ENCODE data around the gene OSBPL10.
"Not testable (repeated sequence)": the region's sequence is repeated elsewhere in the genome, so short reads cannot be mapped to it uniquely, and the experiment has no call there.

The OSBPL10 gene

DNA sequence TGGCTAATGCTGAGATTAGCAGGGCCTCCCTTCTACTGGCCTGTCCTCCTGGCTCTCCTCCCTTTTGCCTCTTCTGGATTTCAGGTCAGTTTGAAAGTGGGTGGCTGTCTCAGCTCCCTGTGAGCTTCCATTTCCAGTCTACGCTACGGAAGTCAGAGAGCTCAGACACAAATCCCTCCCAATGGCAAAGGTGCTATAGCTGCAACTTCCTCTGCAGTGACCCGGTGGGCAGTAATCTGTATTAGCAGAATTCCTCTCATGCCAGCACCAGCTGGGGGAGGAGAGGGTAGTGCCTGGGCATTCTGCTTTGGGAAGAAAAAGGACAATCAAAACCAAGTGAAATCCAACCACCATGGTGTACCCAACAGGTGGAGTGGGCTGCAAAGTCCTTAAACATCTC lies 276.9 kb downstream of the OSBPL10 start:
- no peak overlapping the region for H3K27ac ChIP-seq (ENCODE audit: low read length)
- 0 out of 2 replicates have a peak, but pooled peaks cover 1% of the 10 kb centered on the region for H3K4me1 ChIP-seq (ENCODE audit: control insufficient read depth, insufficient read depth, low read length)
- DNase-seq (ENCODE audit: low read depth, low spot score), result no peak
- no peaks in the 10 kb centered on the region for H3K27me3 ChIP-seq (ENCODE audit: control insufficient read depth, insufficient read depth, low read length)
- no peaks in the 10 kb centered on the region for H3K9me3 ChIP-seq (ENCODE audit: control insufficient read depth, insufficient read depth, low read length)
- WGBS (ENCODE audit: insufficient coverage, insufficient read length), result no CpG with 5 or more reads among the region's 3 CpGs
- H3K4me3 ChIP-seq (ENCODE audit: low read length), result no peak overlapping the region
- peaks cover 7% of the 10 kb centered on the region; the same call in 1 of the 2 replicates for H3K36me3 ChIP-seq (ENCODE audit: control insufficient read depth, insufficient read depth, low read length)

DNA sequence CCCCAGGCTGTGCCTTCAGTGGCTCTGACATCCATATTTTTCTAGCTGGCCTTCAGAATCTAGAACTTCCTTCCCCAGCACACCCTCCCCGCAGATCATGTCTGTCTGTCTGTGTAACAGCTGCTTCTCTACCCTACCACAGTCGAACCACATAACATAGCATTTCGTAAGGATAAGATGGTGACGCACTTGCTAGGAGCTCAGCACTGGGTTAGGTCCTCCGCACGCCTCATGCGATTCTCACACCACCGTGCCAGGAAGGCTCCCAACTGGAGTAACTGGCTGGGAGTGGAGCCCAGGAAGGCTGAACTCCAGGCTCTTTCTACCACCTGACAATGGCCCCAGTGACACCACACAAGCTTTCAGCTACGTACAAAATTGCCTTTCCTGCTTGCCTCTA lies 279.8 kb downstream of the OSBPL10 start:
- Histone ChIP-seq H3K4me3 (ENCODE audit: low read length) (no peak overlapping the region), H3K9me3 (ENCODE audit: control insufficient read depth, insufficient read depth, low read length) (no peaks in the 10 kb centered on the region), H3K36me3 (ENCODE audit: control insufficient read depth, insufficient read depth, low read length) (peaks cover 7% of the 10 kb centered on the region; the same call in 1 of the 2 replicates), H3K27ac (ENCODE audit: low read length) (no peak overlapping the region), H3K27me3 (ENCODE audit: control insufficient read depth, insufficient read depth, low read length) (no peaks in the 10 kb centered on the region), H3K4me1 (ENCODE audit: control insufficient read depth, insufficient read depth, low read length) (0 out of 2 replicates have a peak, but pooled peaks cover under 1% of the 10 kb centered on the region)
- DNase-seq (ENCODE audit: low read depth, low spot score), result no peak
- WGBS (ENCODE audit: insufficient coverage, insufficient read length), result no CpG with 5 or more reads among the region's 9 CpGs

DNA sequence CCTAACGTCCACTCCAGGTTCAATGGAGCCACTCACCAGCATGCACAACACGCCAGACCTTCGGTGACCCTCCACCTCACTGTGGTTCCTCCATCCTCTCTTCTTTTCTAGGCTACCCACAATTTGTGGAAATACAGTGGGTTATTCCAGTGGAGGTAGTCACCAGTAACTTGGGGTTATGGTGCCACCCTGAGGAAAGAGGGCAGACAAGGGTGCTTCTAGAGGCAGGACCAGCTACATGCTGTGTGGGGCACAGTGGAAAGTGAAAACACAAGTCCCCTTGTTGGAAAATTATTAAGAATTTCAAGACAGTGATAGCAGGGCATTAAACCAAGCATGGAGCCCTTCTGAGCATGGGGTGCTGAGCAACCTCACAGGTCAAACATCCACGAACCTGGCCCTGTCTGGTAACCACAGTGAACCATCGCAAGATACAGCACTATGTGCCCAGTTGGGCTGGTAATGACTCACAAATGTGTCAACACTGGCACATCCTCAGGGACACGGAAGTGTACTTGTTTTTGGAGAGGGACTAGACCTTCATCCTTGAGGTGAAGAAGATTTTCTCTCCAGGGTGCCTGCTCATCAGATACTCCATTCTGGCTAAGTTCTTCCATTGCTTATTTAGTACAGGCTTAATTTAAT lies 281.6 kb downstream of the OSBPL10 start:
- no CpG with 5 or more reads among the region's 6 CpGs for WGBS (ENCODE audit: insufficient coverage, insufficient read length)
- Histone ChIP-seq H3K9me3 (ENCODE audit: control insufficient read depth, insufficient read depth, low read length) (no peaks in the 10 kb centered on the region), H3K36me3 (ENCODE audit: control insufficient read depth, insufficient read depth, low read length) (peaks cover 7% of the 10 kb centered on the region; the same call in 1 of the 2 replicates), H3K27ac (ENCODE audit: low read length) (no peak overlapping the region), H3K4me1 (ENCODE audit: control insufficient read depth, insufficient read depth, low read length) (peaks cover 1% of the 10 kb centered on the region; the same call in 1 of the 2 replicates), H3K27me3 (ENCODE audit: control insufficient read depth, insufficient read depth, low read length) (no peaks in the 10 kb centered on the region), H3K4me3 (ENCODE audit: low read length) (no peak overlapping the region)
- DNase-seq (ENCODE audit: low read depth, low spot score), result no peak

DNA sequence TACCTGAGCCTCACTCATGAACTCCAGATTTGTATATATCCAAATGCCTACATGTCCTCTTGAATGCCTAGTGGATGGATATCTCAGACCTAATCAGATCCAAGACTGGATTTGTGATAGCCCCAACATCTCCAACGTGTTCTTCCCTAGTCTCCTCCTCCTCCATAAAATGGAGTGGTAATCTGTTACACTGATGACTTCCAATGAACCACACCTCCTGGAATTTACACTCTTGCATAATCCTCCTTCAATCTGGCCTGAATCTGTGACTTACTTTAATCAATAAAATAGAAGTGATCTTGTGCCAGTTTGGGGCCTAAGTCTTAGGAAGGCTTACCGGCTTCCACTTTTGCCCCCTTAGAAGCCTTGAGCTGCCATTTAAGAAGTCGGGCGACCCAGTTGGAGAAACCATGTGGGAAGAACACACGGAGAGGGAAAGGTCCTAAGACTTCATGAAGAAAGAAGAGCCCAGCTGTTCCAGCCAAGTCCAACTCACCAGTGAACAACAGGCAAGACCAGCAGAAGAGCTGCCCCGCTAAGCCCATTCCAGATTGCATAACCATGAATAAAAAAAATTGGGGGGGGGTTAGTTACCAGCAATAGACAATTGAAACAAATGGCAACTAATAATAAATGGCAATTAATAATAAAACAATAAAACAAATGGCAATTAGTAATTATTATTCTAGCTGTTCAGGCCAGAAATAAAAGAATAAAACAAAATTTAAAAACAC lies 284.1 kb downstream of the OSBPL10 start:
- Histone ChIP-seq H3K4me1 (ENCODE audit: control insufficient read depth, insufficient read depth, low read length) (peaks cover 1% of the 10 kb centered on the region; the same call in 1 of the 2 replicates), H3K36me3 (ENCODE audit: control insufficient read depth, insufficient read depth, low read length) (peaks cover 7% of the 10 kb centered on the region; the same call in 1 of the 2 replicates), H3K4me3 (ENCODE audit: low read length) (no peak overlapping the region), H3K9me3 (ENCODE audit: control insufficient read depth, insufficient read depth, low read length) (no peaks in the 10 kb centered on the region), H3K27ac (ENCODE audit: low read length) (no peak overlapping the region), H3K27me3 (ENCODE audit: control insufficient read depth, insufficient read depth, low read length) (no peaks in the 10 kb centered on the region)
- DNase-seq (ENCODE audit: low read depth, low spot score), result no peak
- no CpG with 5 or more reads among the region's 6 CpGs for WGBS (ENCODE audit: insufficient coverage, insufficient read length)

DNA sequence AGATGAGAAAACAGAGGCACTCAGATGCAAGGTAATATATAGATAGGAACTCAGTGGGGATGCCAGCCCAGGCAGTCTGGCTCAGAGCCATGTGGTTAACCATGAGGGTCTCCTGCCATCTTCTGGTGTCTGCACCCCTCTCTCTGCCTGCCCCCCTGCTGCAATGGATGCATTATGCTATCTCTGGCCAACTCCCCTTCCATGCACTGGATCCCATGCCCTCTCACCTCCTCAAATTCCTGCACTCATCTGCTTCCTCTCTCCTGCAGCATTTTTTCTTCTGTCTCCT lies 285.1 kb downstream of the OSBPL10 start:
- Histone ChIP-seq H3K27ac (ENCODE audit: low read length) (no peak overlapping the region), H3K9me3 (ENCODE audit: control insufficient read depth, insufficient read depth, low read length) (no peaks in the 10 kb centered on the region), H3K36me3 (ENCODE audit: control insufficient read depth, insufficient read depth, low read length) (no peaks in the 10 kb centered on the region; the same call in 1 of the 2 replicates), H3K4me3 (ENCODE audit: low read length) (no peak overlapping the region), H3K4me1 (ENCODE audit: control insufficient read depth, insufficient read depth, low read length) (peaks cover 1% of the 10 kb centered on the region; the same call in 1 of the 2 replicates), H3K27me3 (ENCODE audit: control insufficient read depth, insufficient read depth, low read length) (no peaks in the 10 kb centered on the region)
- DNase-seq (ENCODE audit: low read depth, low spot score), result no peak

DNA sequence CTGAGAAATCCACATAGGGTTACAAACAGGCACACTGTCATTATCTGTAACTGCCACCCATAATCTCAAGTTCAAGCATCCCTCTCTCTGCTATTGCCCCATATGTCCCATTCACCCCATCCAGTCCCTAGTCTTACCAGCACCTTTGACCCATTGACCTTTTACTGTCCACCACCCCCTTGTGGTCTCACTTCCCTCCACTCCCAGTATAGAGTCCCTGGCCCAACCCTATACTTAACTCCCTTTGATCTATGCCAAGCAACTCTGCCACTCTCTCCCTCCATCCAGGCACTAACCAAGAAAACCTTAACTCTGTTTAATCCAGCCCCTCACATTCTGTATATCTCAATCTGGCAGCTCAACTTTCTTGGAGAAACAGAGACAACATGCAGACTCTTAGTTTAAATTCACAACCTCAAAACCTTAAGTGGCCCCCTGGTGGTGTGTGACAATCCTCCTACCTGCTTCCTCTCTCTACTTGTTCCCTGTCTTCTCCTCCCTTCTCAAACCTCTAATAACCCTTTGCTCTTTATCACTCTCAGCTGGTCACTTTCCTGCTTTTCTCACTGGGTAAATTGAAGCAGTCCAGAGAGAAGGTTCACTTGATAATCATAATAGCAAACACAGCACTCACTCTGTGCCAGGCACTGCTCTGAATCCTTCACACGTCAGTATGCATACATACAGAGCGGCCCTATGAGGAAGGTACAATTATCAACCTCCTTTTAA lies 285.6 kb downstream of the OSBPL10 start:
- DNase-seq (ENCODE audit: low read depth, low spot score), result no peak
- WGBS (ENCODE audit: insufficient coverage, insufficient read length), result no CpG with 5 or more reads among the region's 2 CpGs
- H3K36me3 ChIP-seq (ENCODE audit: control insufficient read depth, insufficient read depth, low read length), result no peaks in the 10 kb centered on the region; the same call in 1 of the 2 replicates

DNA sequence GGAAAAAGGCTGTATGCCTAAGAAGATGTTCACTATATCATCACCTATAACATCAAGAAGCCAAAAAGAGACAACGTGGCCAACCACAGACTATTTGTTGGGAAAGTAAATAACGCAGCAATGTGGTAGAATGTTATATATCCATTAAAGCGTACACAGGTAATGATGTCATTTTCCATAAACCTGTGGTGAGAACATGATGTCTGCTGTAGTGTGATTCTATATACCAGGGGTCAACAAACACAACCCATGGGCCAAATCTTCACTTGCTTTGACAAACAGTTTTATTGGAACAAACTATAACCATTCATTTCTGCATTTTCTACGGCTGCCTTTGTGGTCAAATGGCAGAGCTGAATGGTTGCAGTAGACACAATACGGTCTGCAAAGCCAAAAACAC lies 287.7 kb downstream of the OSBPL10 start:
- no peaks in the 10 kb centered on the region for H3K9me3 ChIP-seq (ENCODE audit: control insufficient read depth, insufficient read depth, low read length)
- no peak overlapping the region for H3K27ac ChIP-seq (ENCODE audit: low read length)
- H3K36me3 ChIP-seq (ENCODE audit: control insufficient read depth, insufficient read depth, low read length), result no peaks in the 10 kb centered on the region; the same call in 1 of the 2 replicates
- H3K4me3 ChIP-seq (ENCODE audit: low read length), result no peak overlapping the region
- WGBS (ENCODE audit: insufficient coverage, insufficient read length), result no CpG with 5 or more reads among the region's 5 CpGs
- no peaks in the 10 kb centered on the region for H3K27me3 ChIP-seq (ENCODE audit: control insufficient read depth, insufficient read depth, low read length)
- H3K4me1 ChIP-seq (ENCODE audit: control insufficient read depth, insufficient read depth, low read length), result peaks cover 1% of the 10 kb centered on the region; the same call in 1 of the 2 replicates
- no peak for DNase-seq (ENCODE audit: low read depth, low spot score)

More for the DNA sequence above, 285.6 kb downstream of the OSBPL10 start:
- no peaks in the 10 kb centered on the region for H3K9me3 ChIP-seq (ENCODE audit: control insufficient read depth, insufficient read depth, low read length)
- H3K4me3 ChIP-seq (ENCODE audit: low read length), result no peak overlapping the region
- no peaks in the 10 kb centered on the region for H3K27me3 ChIP-seq (ENCODE audit: control insufficient read depth, insufficient read depth, low read length)
- H3K27ac ChIP-seq (ENCODE audit: low read length), result no peak overlapping the region
- peaks cover 1% of the 10 kb centered on the region; the same call in 1 of the 2 replicates for H3K4me1 ChIP-seq (ENCODE audit: control insufficient read depth, insufficient read depth, low read length)

DNA sequence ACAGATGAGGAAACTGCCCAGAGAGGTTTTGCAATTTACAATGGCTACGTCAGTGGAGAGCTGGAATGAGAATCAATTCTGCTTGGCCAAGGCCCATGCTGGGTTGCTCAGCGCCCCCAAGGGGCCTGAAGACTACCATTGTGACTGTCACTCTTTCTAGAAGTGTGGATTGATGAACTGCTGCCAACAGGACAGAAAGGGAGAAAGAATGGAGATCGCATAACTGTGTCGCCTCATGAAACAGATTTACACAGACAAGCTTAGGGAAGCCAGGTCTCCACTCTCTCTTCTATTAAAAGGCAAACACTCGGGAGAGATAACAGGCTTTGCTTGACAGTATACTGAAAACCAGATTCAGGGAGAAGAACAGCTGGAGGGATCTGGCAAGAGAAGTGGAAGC lies 288.3 kb downstream of the OSBPL10 start:
- Histone ChIP-seq H3K36me3 (ENCODE audit: control insufficient read depth, insufficient read depth, low read length) (no peaks in the 10 kb centered on the region; the same call in 1 of the 2 replicates), H3K4me1 (ENCODE audit: control insufficient read depth, insufficient read depth, low read length) (peaks cover 1% of the 10 kb centered on the region; the same call in 1 of the 2 replicates), H3K27ac (ENCODE audit: low read length) (no peak overlapping the region), H3K27me3 (ENCODE audit: control insufficient read depth, insufficient read depth, low read length) (no peaks in the 10 kb centered on the region), H3K4me3 (ENCODE audit: low read length) (no peak overlapping the region), H3K9me3 (ENCODE audit: control insufficient read depth, insufficient read depth, low read length) (no peaks in the 10 kb centered on the region)
- no peak for DNase-seq (ENCODE audit: low read depth, low spot score)
- no CpG with 5 or more reads among the region's 5 CpGs for WGBS (ENCODE audit: insufficient coverage, insufficient read length)

DNA sequence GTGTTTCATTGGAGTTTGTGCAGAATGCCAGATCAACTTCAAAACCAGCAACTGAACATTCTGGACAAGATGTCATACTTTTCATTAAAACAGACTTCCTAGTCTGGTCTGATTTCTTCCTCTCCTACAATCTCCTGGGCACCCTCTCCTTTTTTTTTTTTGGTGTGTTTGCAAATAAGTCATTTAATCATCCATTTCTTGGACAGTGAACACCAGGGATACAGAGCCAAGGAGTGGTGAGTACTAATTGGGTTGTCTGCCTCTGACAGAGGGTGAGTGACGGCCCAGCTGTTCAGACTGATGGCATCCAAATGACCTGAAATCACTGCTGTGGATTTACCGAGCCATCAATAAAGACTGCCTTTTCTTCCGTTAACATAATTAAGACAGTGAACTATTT lies 290.3 kb downstream of the OSBPL10 start:
- no CpG with 5 or more reads among the region's 3 CpGs for WGBS (ENCODE audit: insufficient coverage, insufficient read length)
- Histone ChIP-seq H3K27me3 (ENCODE audit: control insufficient read depth, insufficient read depth, low read length) (no peaks in the 10 kb centered on the region), H3K36me3 (ENCODE audit: control insufficient read depth, insufficient read depth, low read length) (no peaks in the 10 kb centered on the region; the same call in 1 of the 2 replicates), H3K4me1 (ENCODE audit: control insufficient read depth, insufficient read depth, low read length) (peaks cover 1% of the 10 kb centered on the region; the same call in 1 of the 2 replicates), H3K9me3 (ENCODE audit: control insufficient read depth, insufficient read depth, low read length) (no peaks in the 10 kb centered on the region), H3K4me3 (ENCODE audit: low read length) (no peak overlapping the region), H3K27ac (ENCODE audit: low read length) (no peak overlapping the region)
- no peak for DNase-seq (ENCODE audit: low read depth, low spot score)

DNA sequence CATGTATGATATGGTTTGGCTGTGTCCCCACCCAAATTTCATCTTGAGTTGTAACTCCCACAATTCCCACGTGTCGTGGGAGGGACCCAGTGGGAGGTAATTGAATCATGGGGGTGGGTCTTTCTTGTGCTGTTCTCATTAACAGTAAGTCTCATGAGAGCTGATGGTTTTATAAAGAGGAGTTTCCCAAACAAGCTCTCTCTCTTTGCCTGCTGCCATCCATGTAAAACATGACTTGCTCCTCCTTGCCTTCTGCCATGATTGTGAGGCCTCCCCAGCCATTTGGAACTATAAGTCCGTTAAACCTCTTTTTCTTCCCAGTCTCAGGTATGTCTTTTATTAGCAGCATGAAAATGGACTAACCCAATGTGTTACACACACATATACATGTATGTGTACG lies 291.5 kb downstream of the OSBPL10 start:
- no CpG with 5 or more reads among the region's 4 CpGs for WGBS (ENCODE audit: insufficient coverage, insufficient read length)
- not testable (repeated sequence) for DNase-seq (ENCODE audit: low read depth, low spot score); H3K36me3 ChIP-seq (ENCODE audit: control insufficient read depth, insufficient read depth, low read length); H3K9me3 ChIP-seq (ENCODE audit: control insufficient read depth, insufficient read depth, low read length); H3K4me3 ChIP-seq (ENCODE audit: low read length); H3K4me1 ChIP-seq (ENCODE audit: control insufficient read depth, insufficient read depth, low read length); H3K27me3 ChIP-seq (ENCODE audit: control insufficient read depth, insufficient read depth, low read length); H3K27ac ChIP-seq (ENCODE audit: low read length)

Data from iPS DF 6.9 (cell line).